ENCODE measurements around the gene OLA1. TPM values are rescaled to one million over a fixed set of nuclear protein-coding genes. Genes with fewer than 3 reads are reported as not detected.
A peak's percentile ranks its signal among the peaks of the same experiment; 100 is the strongest.

The OLA1 gene
- total and polyA plus RNA-seq, 2 of the 13 experiments (the other 11 are each of a cell fraction or from before 2014, with no cell fraction given) = 153 to 241 TPM

GRCh38 chr2:174248187-174248997 is at the start of gene OLA1 (continued):
- TF ChIP-seq KMT2B (CRISPR knock-in tag; IDR thresholded peaks at IDR 0.05) = peak; percentile 86
- TF ChIP-seq MLX (CRISPR knock-in tag; IDR thresholded peaks at IDR 0.05) = peak; percentile 34; the same call in 1 of the 2 replicates
- TF ChIP-seq ZNF766 (CRISPR knock-in tag; IDR thresholded peaks at IDR 0.05; ENCODE audit: borderline replicate concordance) = peak; percentile 78
- peak; percentile 72; the same call in 1 of the 2 replicates for TF ChIP-seq TIGD3 (CRISPR knock-in tag; IDR thresholded peaks at IDR 0.05; ENCODE audit: borderline replicate concordance)
- TF ChIP-seq ARNTL (CRISPR knock-in tag; IDR thresholded peaks at IDR 0.05) = peak; percentile 88
- TF ChIP-seq TOE1 (CRISPR knock-in tag; IDR thresholded peaks at IDR 0.05) = no peak; the same call in 1 of the 2 replicates
- no peak for TF ChIP-seq SYNCRIP (IDR thresholded peaks at IDR 0.05; ENCODE audit: insufficient read depth, low read depth, low read length)
- peak; percentile 73 for TF ChIP-seq ZBTB20 (CRISPR knock-in tag; IDR thresholded peaks at IDR 0.05; ENCODE audit: borderline replicate concordance, low read depth)
- TF ChIP-seq PLRG1 (conservative IDR thresholded peaks at IDR 0.05) = no peak
- TF ChIP-seq ZNF652 (CRISPR knock-in tag; IDR thresholded peaks at IDR 0.05; ENCODE audit: borderline replicate concordance, low read depth) = no peak
- peak; percentile 75 for TF ChIP-seq ZNF264 (CRISPR knock-in tag; IDR thresholded peaks at IDR 0.05)
- peak; percentile 70 for TF ChIP-seq HOXD1 (CRISPR knock-in tag; IDR thresholded peaks at IDR 0.05)
- 0 out of 2 replicates have a peak, but pooled peaks have one; percentile 79 for TF ChIP-seq RARG (CRISPR knock-in tag; IDR thresholded peaks at IDR 0.05; ENCODE audit: low read depth)
- TF ChIP-seq HNF4A (CRISPR knock-in tag; IDR thresholded peaks at IDR 0.05) = peak; percentile 20; the same call in 1 of the 2 replicates
- peak; percentile 83; the same call in 1 of the 2 replicates for TF ChIP-seq RFXAP (CRISPR knock-in tag; IDR thresholded peaks at IDR 0.05; ENCODE audit: borderline replicate concordance)
- TF ChIP-seq MATR3 (CRISPR knock-in tag; IDR thresholded peaks at IDR 0.05) = no peak
- TF ChIP-seq ZNF432 (CRISPR knock-in tag; IDR thresholded peaks at IDR 0.05; ENCODE audit: borderline replicate concordance) = peak; percentile 91; the same call in 1 of the 2 replicates
- 0 out of 2 replicates have a peak, but pooled peaks have one; percentile 33 for TF ChIP-seq KDM3A (CRISPR knock-in tag; IDR thresholded peaks at IDR 0.05; ENCODE audit: low read depth)
- no peak for TF ChIP-seq ZFP62 (CRISPR knock-in tag; IDR thresholded peaks at IDR 0.05)
- TF ChIP-seq ZNF33A (CRISPR knock-in tag; IDR thresholded peaks at IDR 0.05; ENCODE audit: borderline replicate concordance) = no peak
- TF ChIP-seq, protein P1, sequence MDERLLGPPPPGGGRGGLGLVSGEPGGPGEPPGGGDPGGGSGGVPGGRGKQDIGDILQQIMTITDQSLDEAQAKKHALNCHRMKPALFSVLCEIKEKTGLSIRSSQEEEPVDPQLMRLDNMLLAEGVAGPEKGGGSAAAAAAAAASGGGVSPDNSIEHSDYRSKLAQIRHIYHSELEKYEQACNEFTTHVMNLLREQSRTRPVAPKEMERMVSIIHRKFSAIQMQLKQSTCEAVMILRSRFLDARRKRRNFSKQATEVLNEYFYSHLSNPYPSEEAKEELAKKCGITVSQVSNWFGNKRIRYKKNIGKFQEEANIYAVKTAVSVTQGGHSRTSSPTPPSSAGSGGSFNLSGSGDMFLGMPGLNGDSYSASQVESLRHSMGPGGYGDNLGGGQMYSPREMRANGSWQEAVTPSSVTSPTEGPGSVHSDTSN (CRISPR knock-in tag; IDR thresholded peaks at IDR 0.05) = no peak
- peak; percentile 63; the same call in 1 of the 2 replicates for TF ChIP-seq SNAPC2 (CRISPR knock-in tag; IDR thresholded peaks at IDR 0.05)
- peak; percentile 68; the same call in 1 of the 2 replicates for TF ChIP-seq ZNF503 (CRISPR knock-in tag; IDR thresholded peaks at IDR 0.05)

All from HepG2 (cell line).